OCI-LY3 (cell line): ENCODE results near the gene C1QTNF2.

Source experiments
- H2AFZ ChIP-seq: fragments of 200-600, 300-600 bp; shearing (Covaris generic); 2 replicates; pipeline ENCODE4 v1.6.0; 2014; ENCODE audit warnings: antibody characterized with exemption, low read depth, low read length
- H3K27ac ChIP-seq: fragments of 200-600, 300-600 bp; sonication (generic); 2 replicates; pipeline ENCODE4 v1.5.1; 2014; ENCODE audit warnings: mild to moderate bottlenecking, low read length, moderate library complexity, mixed read lengths
- H3K27me3 ChIP-seq: fragments of 200-600, 300-600 bp; sonication (generic); 2 replicates; pipeline ENCODE4 v1.6.1; 2014; ENCODE audit warnings: low read depth, low read length, mixed read lengths
- H3K36me3 ChIP-seq: fragments of 200-600, 300-600 bp; sonication (generic); replicated peaks from 2 replicates; pipeline ENCODE3; 2014; ENCODE audit warnings: low read depth, low read length, mixed read lengths
- H3K4me1 ChIP-seq: fragments of 300-600, 200-600 bp; sonication (generic); 2 replicates; pipeline ENCODE4 v1.6.1; 2014; ENCODE audit warnings: low read length, mixed read lengths
- H3K4me2 ChIP-seq: fragments of 200-600, 300-600 bp; sonication (generic); 2 replicates; pipeline ENCODE4 v1.6.1; 2014; ENCODE audit warnings: low read length, mixed read lengths
- H3K4me3 ChIP-seq: fragments of 300-600, 200-600 bp; sonication (generic); 2 replicates; pipeline ENCODE4 v1.5.1; 2014; ENCODE audit warnings: antibody characterized with exemption, mild to moderate bottlenecking, low read length, moderate library complexity
- H3K79me2 ChIP-seq: fragments of 300-600, 200-600 bp; shearing (Covaris generic); 2 replicates; pipeline ENCODE4 v1.6.1; 2014; ENCODE audit warnings: mild to moderate bottlenecking, low read length, mixed read lengths
- H3K9ac ChIP-seq: fragments of 300-600, 200-600 bp; shearing (Covaris generic); 2 replicates; pipeline ENCODE4 v1.6.0; 2014; ENCODE audit warnings: mild to moderate bottlenecking, low read length, moderate library complexity
- H3K9me3 ChIP-seq: fragments of 200-600, 300-600 bp; shearing (Covaris generic); 2 replicates; pipeline ENCODE4 v1.6.1; 2014; ENCODE audit warnings: low read length, mixed read lengths; ENCODE audit not compliant: insufficient read depth
- H4K20me1 ChIP-seq: fragments of 200-600, 300-600 bp; sonication (generic); 2 replicates; pipeline ENCODE4 v1.6.1; 2016; ENCODE audit warnings: low read length, mixed read lengths; ENCODE audit not compliant: insufficient read depth
- CTCF ChIP-seq: fragments of 200-600, 300-600 bp; sonication (generic); IDR thresholded peaks from 2 replicates; pipeline ENCODE4 v1.5.1; 2014; ENCODE audit warnings: antibody characterized with exemption, low read length, low read depth
- EZH2phosphoT487 ChIP-seq: fragments of 200-600 bp; shearing (Covaris generic); IDR thresholded peaks from 2 replicates; pipeline ENCODE4 v1.6.1; 2018; ENCODE audit warnings: antibody characterized with exemption, mixed run types, low read depth

C1QTNF2 gene

GRCh38 chr5:160312960-160313727 is 57.3 kb downstream of the C1QTNF2 start:
- Histone ChIP-seq H3K4me1 (peaks cover 4% of the 10 kb centered on the region; the same call in 1 of the 2 replicates), H3K79me2 (no peaks in the 10 kb centered on the region), H3K27me3 (0 out of 2 replicates have a peak, but pooled peaks cover 12% of the 10 kb centered on the region), H3K9ac (no peak overlapping the region), H3K36me3 (no peaks in the 10 kb centered on the region), H2AFZ (no peak overlapping the region), H3K4me3 (no peak overlapping the region), H3K9me3 (no peaks in the 10 kb centered on the region), H3K27ac (no peak overlapping the region), H3K4me2 (no peak overlapping the region), H4K20me1 (no peaks in the 10 kb centered on the region)
- no peak for TF ChIP-seq EZH2phosphoT487
- no peak for TF ChIP-seq CTCF

GRCh38 chr5:160312134-160312959 is 58.1 kb downstream of the C1QTNF2 start, which contains the start of gene CCNJL:
TSS of gene CCNJL (minus strand) at chr5:160312564. CDS start at chr5:160311923, 641 bp downstream.
- no peak within 1 kb of the TSS for H2AFZ ChIP-seq
- H3K4me3 ChIP-seq, result no peak within 1 kb of the TSS

GRCh38 chr5:160311491-160312133 is 58.8 kb downstream of the C1QTNF2 start:
- no peak overlapping the region for H3K9ac ChIP-seq

More at GRCh38 chr5:160312134-160312959, 58.1 kb downstream of the C1QTNF2 start, which contains the start of gene CCNJL:
- H3K4me2 ChIP-seq, result no peak within 1 kb of the TSS
- no peaks in the 10 kb centered on the region for H3K36me3 ChIP-seq
- H3K79me2 ChIP-seq, result no peaks in the 10 kb centered on the region
- no peak within 1 kb of the TSS for H3K9ac ChIP-seq
- H3K9me3 ChIP-seq, result no peaks in the 10 kb centered on the region
- no peaks in the 10 kb centered on the region for H4K20me1 ChIP-seq
- TF ChIP-seq EZH2phosphoT487 (no peak), CTCF (no peak)
- H3K27me3 ChIP-seq, result 0 out of 2 replicates have a peak, but pooled peaks cover 12% of the 10 kb centered on the region
- H3K4me1 ChIP-seq, result peaks cover 4% of the 10 kb centered on the region; the same call in 1 of the 2 replicates
- no peak within 1 kb of the TSS for H3K27ac ChIP-seq

More at GRCh38 chr5:160311491-160312133, 58.8 kb downstream of the C1QTNF2 start:
- Histone ChIP-seq H3K4me1 (peaks cover 4% of the 10 kb centered on the region; the same call in 1 of the 2 replicates), H3K9me3 (no peaks in the 10 kb centered on the region), H3K36me3 (no peaks in the 10 kb centered on the region), H3K79me2 (no peaks in the 10 kb centered on the region), H3K4me3 (no peak overlapping the region), H3K4me2 (no peak overlapping the region), H4K20me1 (no peaks in the 10 kb centered on the region), H3K27ac (no peak overlapping the region), H2AFZ (no peak overlapping the region), H3K27me3 (0 out of 2 replicates have a peak, but pooled peaks cover 14% of the 10 kb centered on the region)
- no peak for TF ChIP-seq CTCF
- no peak for TF ChIP-seq EZH2phosphoT487
